ENCODE results near the gene XPO1. TPM values are rescaled to one million over a fixed set of nuclear protein-coding genes. Genes with fewer than 3 reads are reported as not detected.

XPO1 gene
- total RNA-seq, 1 donor = 201 TPM

GRCh38 chr2:61432990-61433389, 105.2 kb downstream of the XPO1 start:
- no peak for DNase-seq (ENCODE audit: low read depth)
- no peak for TF ChIP-seq CTCF (IDR thresholded peaks at IDR 0.05; ENCODE audit: insufficient read depth, low read length)
- no peak overlapping the region for H3K4me3 ChIP-seq (ENCODE audit: low read depth, low read length)

GRCh38 chr2:61431345-61431744, 106.8 kb downstream of the XPO1 start:
- H3K4me3 ChIP-seq (ENCODE audit: low read depth, low read length) = no peak overlapping the region
- no peak for TF ChIP-seq CTCF (IDR thresholded peaks at IDR 0.05; ENCODE audit: insufficient read depth, low read length)
- DNase-seq (ENCODE audit: low read depth) = no peak

Other genes starting within 250 kb of the XPO1 start
- gene USP34, start 67.3 kb downstream of the XPO1 start, total RNA-seq (ENCODE audit: low replicate concordance) = 130 and 147 TPM in 2 replicates